Measurements from ENCODE around the gene CDC16. TPM values are rescaled to one million over a fixed set of nuclear protein-coding genes. Genes with fewer than 3 reads are reported as not detected.

Gene CDC16
- total and polyA plus RNA-seq, 2 of the 8 experiments (the other 6 are each of a cell fraction or from before 2014, with no cell fraction given) = 42.5 to 83.4 TPM

GRCh38 chr13:114318624-114319023, 83.9 kb downstream of the CDC16 start (continued):
- TF ChIP-seq POLR2A (IDR thresholded peaks at IDR 0.05; ENCODE audit: control extremely low read depth in 1 of 2, low read depth in 2 of 2, low read length in 2 of 2) = no peak
- TF ChIP-seq TCF12 (IDR thresholded peaks at IDR 0.05; ENCODE audit: low read depth, low read length) = no peak
